ENCODE data around the gene FOXP4. TPM values are rescaled to one million over a fixed set of nuclear protein-coding genes. Genes with fewer than 3 reads are reported as not detected.

The FOXP4 gene
- total RNA-seq, 1 donor from 2014 or later, result 2.7 TPM

GRCh38 chr6:41579088-41579610 is 33.0 kb downstream of the FOXP4 start:
- peak overlapping the region; percentile 30 for H3K4me3 ChIP-seq
- H4K20me1 ChIP-seq (ENCODE audit: low read depth), result peaks cover 7% of the 10 kb centered on the region
- peaks cover 32% of the 10 kb centered on the region for H3F3A ChIP-seq (ENCODE audit: low read depth)
- Mint-ChIP-seq H3K9me3 (no peaks in the 10 kb centered on the region), H3K27ac (peak overlapping the region; percentile 97), H3K4me1 (peaks cover 88% of the 10 kb centered on the region), H3K4me3 (peak overlapping the region; percentile 53), H3K27me3 (ENCODE audit: insufficient read depth, low read depth) (peaks cover 5% of the 10 kb centered on the region), H3K36me3 (peaks cover 37% of the 10 kb centered on the region)
- no peak for DNase-seq (ENCODE audit: low spot score)
- no peak overlapping the region for H2AFZ ChIP-seq (replicated peaks)
- H3K4me2 ChIP-seq, result peak overlapping the region; percentile 74
- no peaks in the 10 kb centered on the region for H3K27me3 ChIP-seq
- H3K36me3 ChIP-seq, result no peaks in the 10 kb centered on the region
- H3K79me2 ChIP-seq (ENCODE audit: low read depth), result peaks cover 27% of the 10 kb centered on the region
- H3K9me3 ChIP-seq (ENCODE audit: low read depth), result no peaks in the 10 kb centered on the region
- H3K27ac ChIP-seq, result peak overlapping the region; percentile 46
- H3K9ac ChIP-seq, result no peak overlapping the region
- H3K4me1 ChIP-seq, result peaks cover 63% of the 10 kb centered on the region
- TF ChIP-seq EZH2phosphoT487 (IDR thresholded peaks at IDR 0.05) (no peak), EZH2 (IDR thresholded peaks at IDR 0.05) (no peak)
- TF ChIP-seq, protein P1, sequence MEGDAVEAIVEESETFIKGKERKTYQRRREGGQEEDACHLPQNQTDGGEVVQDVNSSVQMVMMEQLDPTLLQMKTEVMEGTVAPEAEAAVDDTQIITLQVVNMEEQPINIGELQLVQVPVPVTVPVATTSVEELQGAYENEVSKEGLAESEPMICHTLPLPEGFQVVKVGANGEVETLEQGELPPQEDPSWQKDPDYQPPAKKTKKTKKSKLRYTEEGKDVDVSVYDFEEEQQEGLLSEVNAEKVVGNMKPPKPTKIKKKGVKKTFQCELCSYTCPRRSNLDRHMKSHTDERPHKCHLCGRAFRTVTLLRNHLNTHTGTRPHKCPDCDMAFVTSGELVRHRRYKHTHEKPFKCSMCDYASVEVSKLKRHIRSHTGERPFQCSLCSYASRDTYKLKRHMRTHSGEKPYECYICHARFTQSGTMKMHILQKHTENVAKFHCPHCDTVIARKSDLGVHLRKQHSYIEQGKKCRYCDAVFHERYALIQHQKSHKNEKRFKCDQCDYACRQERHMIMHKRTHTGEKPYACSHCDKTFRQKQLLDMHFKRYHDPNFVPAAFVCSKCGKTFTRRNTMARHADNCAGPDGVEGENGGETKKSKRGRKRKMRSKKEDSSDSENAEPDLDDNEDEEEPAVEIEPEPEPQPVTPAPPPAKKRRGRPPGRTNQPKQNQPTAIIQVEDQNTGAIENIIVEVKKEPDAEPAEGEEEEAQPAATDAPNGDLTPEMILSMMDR (IDR thresholded peaks at IDR 0.05), result no peak

DNA sequence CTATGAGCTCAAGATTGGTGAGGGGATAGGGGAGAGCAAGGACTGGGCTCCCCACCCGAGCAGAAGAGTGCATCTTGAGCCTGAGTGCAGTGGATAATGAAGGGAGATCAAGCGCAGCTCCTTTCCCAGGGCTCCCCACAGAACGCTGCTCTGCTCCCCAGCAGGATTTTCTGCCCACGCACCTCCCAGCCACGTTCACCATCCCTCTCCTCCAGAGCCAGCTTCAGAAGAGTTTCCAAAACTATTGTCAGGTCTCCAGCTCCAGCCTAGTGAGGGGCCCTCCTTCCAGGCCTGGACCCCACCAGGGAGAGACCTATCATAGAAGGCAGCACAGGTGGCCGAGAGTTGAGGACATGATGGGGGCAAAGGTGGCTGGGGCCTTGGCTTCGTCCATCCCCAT is 34.5 kb downstream of the FOXP4 start:
- no peak for DNase-seq (ENCODE audit: low spot score)
- Histone ChIP-seq H3K4me1 (peaks cover 62% of the 10 kb centered on the region), H3K4me3 (no peak overlapping the region), H3K79me2 (ENCODE audit: low read depth) (peaks cover 20% of the 10 kb centered on the region), H3K4me2 (no peak overlapping the region), H3K36me3 (no peaks in the 10 kb centered on the region), H2AFZ (replicated peaks) (no peak overlapping the region), H4K20me1 (ENCODE audit: low read depth) (peaks cover 21% of the 10 kb centered on the region), H3K27me3 (no peaks in the 10 kb centered on the region), H3K9me3 (ENCODE audit: low read depth) (no peaks in the 10 kb centered on the region), H3F3A (ENCODE audit: low read depth) (peaks cover 32% of the 10 kb centered on the region), H3K27ac (no peak overlapping the region), H3K9ac (no peak overlapping the region)
- TF ChIP-seq EZH2 (IDR thresholded peaks at IDR 0.05), result no peak
- Mint-ChIP-seq H3K4me1 (peaks cover 89% of the 10 kb centered on the region), H3K36me3 (peaks cover 34% of the 10 kb centered on the region), H3K9me3 (no peaks in the 10 kb centered on the region), H3K27ac (peak overlapping the region; percentile 77), H3K4me3 (no peak overlapping the region), H3K27me3 (ENCODE audit: insufficient read depth, low read depth) (peaks cover 4% of the 10 kb centered on the region)

GRCh38 chr6:41581381-41581991 is 35.3 kb downstream of the FOXP4 start:
- H3K27ac Mint-ChIP-seq, result peak overlapping the region; percentile 69
- H3K4me3 Mint-ChIP-seq, result no peak overlapping the region

More at GRCh38 chr6:41581381-41581991, 35.3 kb downstream of the FOXP4 start:
- Mint-ChIP-seq H3K36me3 (peaks cover 38% of the 10 kb centered on the region), H3K27me3 (ENCODE audit: insufficient read depth, low read depth) (peaks cover 7% of the 10 kb centered on the region), H3K9me3 (no peaks in the 10 kb centered on the region), H3K4me1 (peaks cover 92% of the 10 kb centered on the region)
- Histone ChIP-seq H3K9me3 (ENCODE audit: low read depth) (no peaks in the 10 kb centered on the region), H4K20me1 (ENCODE audit: low read depth) (peaks cover 28% of the 10 kb centered on the region), H2AFZ (replicated peaks) (no peak overlapping the region), H3K79me2 (ENCODE audit: low read depth) (peaks cover 20% of the 10 kb centered on the region), H3K4me3 (no peak overlapping the region), H3K4me2 (no peak overlapping the region), H3K9ac (no peak overlapping the region), H3K4me1 (peaks cover 59% of the 10 kb centered on the region), H3K36me3 (no peaks in the 10 kb centered on the region), H3K27me3 (no peaks in the 10 kb centered on the region), H3F3A (ENCODE audit: low read depth) (peaks cover 32% of the 10 kb centered on the region), H3K27ac (no peak overlapping the region)
- no peak for TF ChIP-seq EZH2 (IDR thresholded peaks at IDR 0.05)
- no peak for TF ChIP-seq EZH2phosphoT487 (IDR thresholded peaks at IDR 0.05)
- TF ChIP-seq, protein P1 (IDR thresholded peaks at IDR 0.05), result no peak
- no peak for DNase-seq (ENCODE audit: low spot score)

Data from neural progenitor cell (in vitro differentiated cells).